HG02588 (cell line): ENCODE results near the gene CASP1.

Source experiments
- ATAC-seq: cut with Tn5 transposase; IDR thresholded peaks from one replicate; pipeline ENCODE4 v1.9.1; 2021; ENCODE audit warnings: mild to moderate bottlenecking, moderate library complexity; ENCODE audit not compliant: unreplicated experiment

CASP1 gene

GRCh38 chr11:104995001-104995408, 39.9 kb downstream of the CASP1 start:
- ATAC-seq, result no peak

GRCh38 chr11:104992781-104993180, 42.2 kb downstream of the CASP1 start:
- ATAC-seq, result no peak

GRCh38 chr11:104991994-104992393, 43.0 kb downstream of the CASP1 start:
- ATAC-seq, result no peak

GRCh38 chr11:104984808-104985207, 50.1 kb downstream of the CASP1 start:
- no peak for ATAC-seq

- ATAC-seq, result no peak
Observed at GRCh38 chr11:104979839-104980238, 55.1 kb downstream of the CASP1 start.
